Endothelial cell of umbilical vein (primary cell): ENCODE results near the gene PLPP3. TPM values are rescaled to one million over a fixed set of nuclear protein-coding genes. Genes with fewer than 3 reads are reported as not detected.

Experiments
- BruUV-seq: library from RNA; stranded (reverse); fragments of 400-500 nt; replicated peaks from 2 replicates; lab custom pipeline; 2021; lab: Mats Ljungman, UMichigan
- CTCF ChIA-PET: fragments of 300-600, 350-600 bp; sonication (Branson Sonifier 250); formaldehyde crosslinking; loops from one replicate; lab custom pipeline; 2021; ENCODE audit warnings: antibody characterized with exemption, inconsistent platforms; lab: Charles Lee
- POLR2A ChIA-PET: fragments of 300-600, 350-600 bp; sonication (Branson Sonifier 250); formaldehyde crosslinking; loops from one replicate; lab custom pipeline; 2021; ENCODE audit warnings: antibody characterized with exemption, inconsistent platforms; lab: Charles Lee
- DNase-seq: peaks from one replicate; pipeline ENCODE4 v3.0.0-alpha.2; 2011; ENCODE audit warnings: low read depth, low spot score
- FAIRE-seq: peaks from 2 replicates; lab custom pipeline; 2011; peaks lifted over from hg19 to GRCh38; lab: Jason Lieb, UNC
- H2AFZ ChIP-seq: 2 replicates; pipeline ENCODE4 v1.6.0; 2012; ENCODE audit warnings: low read depth, low read length, control low read depth, inconsistent platforms
- H3K27ac ChIP-seq: 2 replicates; pipeline ENCODE4 v1.5.1; 2011; ENCODE audit warnings: low read depth, mild to moderate bottlenecking, control low read depth, low read length, moderate library complexity; ENCODE audit not compliant: insufficient read depth
- H3K27me3 ChIP-seq, 2 experiments: 2 replicates each; pipeline versions ENCODE4 v1.6.0 to v1.6.1; 2011; ENCODE audit warnings: low read length in 2 of 2, mixed read lengths in 1 of 2; ENCODE audit not compliant: control insufficient read depth in 2 of 2, insufficient read depth in 2 of 2
- H3K36me3 ChIP-seq, 2 experiments: 2 replicates in 1 of 2; 3 replicates in 1 of 2; pipeline ENCODE4 v1.5.1; 2011; ENCODE audit warnings: low read length in 2 of 2, mild to moderate bottlenecking in 1 of 2, moderate library complexity in 1 of 2; ENCODE audit not compliant: control insufficient read depth in 2 of 2, insufficient read depth in 2 of 2; ENCODE audit errors: extremely low read depth in 1 of 2
- H3K4me1 ChIP-seq: 3 replicates; pipeline ENCODE4 v1.5.1; 2011; ENCODE audit warnings: mild to moderate bottlenecking, low read length; ENCODE audit not compliant: control insufficient read depth, insufficient read depth; ENCODE audit errors: extremely low read depth
- H3K4me2 ChIP-seq: 2 replicates; pipeline ENCODE4 v1.6.1; 2011; ENCODE audit warnings: low read length, control low read depth, mixed read lengths; ENCODE audit not compliant: insufficient read depth
- H3K4me3 ChIP-seq, 3 experiments: fragments of 200-600 bp in 1 of 3; sonication (generic), shearing (Covaris generic) in 1 of 3; replicated peaks in 1 of 3; 2 replicates each; pipeline ENCODE4 v1.5.1; 2011 to 2016; ENCODE audit warnings: control low read depth in 3 of 3, low read length in 3 of 3, mild to moderate bottlenecking in 2 of 3, inconsistent platforms in 1 of 3, low read depth in 1 of 3, moderate library complexity in 1 of 3; ENCODE audit not compliant: insufficient read depth in 1 of 3
- H3K79me2 ChIP-seq: 2 replicates; pipeline ENCODE4 v1.6.0; 2012; ENCODE audit warnings: low read length, inconsistent platforms; ENCODE audit not compliant: control insufficient read depth, insufficient read depth
- H3K9ac ChIP-seq: replicated peaks from 2 replicates; pipeline ENCODE3; 2011; ENCODE audit warnings: low read length, control low read depth; ENCODE audit not compliant: insufficient read depth; ENCODE audit errors: extremely low read depth
- H3K9me1 ChIP-seq: replicated peaks from 3 replicates; pipeline ENCODE4 v1.6.0; 2011; ENCODE audit warnings: mild to moderate bottlenecking, low read length; ENCODE audit not compliant: control insufficient read depth, insufficient read depth; ENCODE audit errors: extremely low read depth
- H3K9me3 ChIP-seq: replicated peaks from 2 replicates; pipeline ENCODE4 v1.5.1; 2012; ENCODE audit warnings: low read length, inconsistent platforms; ENCODE audit not compliant: control insufficient read depth, insufficient read depth
- H4K20me1 ChIP-seq: replicated peaks from 2 replicates; pipeline ENCODE3; 2011; ENCODE audit warnings: mild to moderate bottlenecking, low read length; ENCODE audit not compliant: control insufficient read depth, insufficient read depth; ENCODE audit errors: extremely low read depth
- EZH2 ChIP-seq: IDR thresholded peaks from 2 replicates; pipeline ENCODE4 v1.6.1; 2012; ENCODE audit warnings: borderline replicate concordance, low read depth, mild to moderate bottlenecking, moderate library complexity, low read length, inconsistent platforms; ENCODE audit not compliant: severe bottlenecking
- FOS ChIP-seq: IDR thresholded peaks from 2 replicates; pipeline ENCODE4 v1.6.1; 2011; ENCODE audit warnings: mild to moderate bottlenecking, low read length, moderate library complexity, borderline replicate concordance; ENCODE audit not compliant: insufficient read depth
- GATA2 ChIP-seq: IDR thresholded peaks from 2 replicates; pipeline ENCODE4 v1.7.0; 2011; ENCODE audit warnings: low read depth, mild to moderate bottlenecking, moderate library complexity, mixed read lengths, low read length; ENCODE audit not compliant: insufficient read length, insufficient read depth
- JUN ChIP-seq: IDR thresholded peaks from 2 replicates; pipeline ENCODE4 v1.6.1; 2011; ENCODE audit warnings: borderline replicate concordance, low read depth; ENCODE audit not compliant: insufficient read length, insufficient read depth
- MYC ChIP-seq: IDR thresholded peaks from one replicate; pipeline ENCODE4 v1.6.1; 2011; ENCODE audit warnings: mild to moderate bottlenecking, low read depth, low read length
- POLR2A ChIP-seq: IDR thresholded peaks from 2 replicates; pipeline ENCODE4 v1.6.1; 2012; ENCODE audit warnings: low read depth, mild to moderate bottlenecking, control low read depth, low read length
- POLR2AphosphoS5 ChIP-seq: IDR thresholded peaks from 2 replicates; pipeline ENCODE4 v1.6.1; 2012; ENCODE audit warnings: low read depth, mild to moderate bottlenecking, control low read depth, low read length, moderate library complexity; ENCODE audit not compliant: insufficient read depth
- dilution Hi-C: fragments of 300-500 bp; cut with MboI; formaldehyde crosslinking; loops from one replicate; pipeline ENCODE4 v1.15.0; 2019; ENCODE audit warnings: low sequenced_read_pairs; ENCODE audit not compliant: extremely low pct_ligation_motif_present
- intact Hi-C: fragments of 100-400 bp; cut with micrococcal nuclease; formaldehyde crosslinking; loops from one replicate; pipeline ENCODE4 v1.10.0; 2022
- polyA plus RNA-seq, 4 experiments: library from polyadenylated mRNA; depleted of rRNA in 3 of 4; stranded (reverse) in 3 of 4; unstranded in 1 of 4; fragments of >200 nt; gene quantifications; 2 replicates each; pipeline versions ENCODE4 v1.2.1 to v1.2.3, GENCODE V29; 2011 to 2012; ENCODE audit warnings: missing spikeins in 1 of 4
- total RNA-seq: library from RNA; stranded (reverse); gene quantifications from 2 replicates; pipeline ENCODE4 v1.2.3, GENCODE V29; 2021
- TF ChIP-seq, protein P1 (sequence below): IDR thresholded peaks from 2 replicates; pipeline ENCODE4 v1.6.1; 2011; ENCODE audit not compliant: insufficient read depth, insufficient read length
- TF ChIP-seq, protein P2 (sequence below), 2 donors: IDR thresholded peaks; 1 replicate in 1 of 2; 2 replicates in 1 of 2; pipeline ENCODE4 v1.5.1; 2011; ENCODE audit warnings: low read length in 2 of 2, mild to moderate bottlenecking in 2 of 2, moderate library complexity in 2 of 2, control low read depth in 1 of 2, inconsistent platforms in 1 of 2, low read depth in 1 of 2; ENCODE audit not compliant: insufficient read depth in 1 of 2; ENCODE audit errors: extremely low read depth in 1 of 2

The PLPP3 gene
- total and polyA plus RNA-seq, 2 donors (not counting 3 experiments of a cell fraction or from before 2014, with no cell fraction given): 11.3 to 14.1 TPM

DNA sequence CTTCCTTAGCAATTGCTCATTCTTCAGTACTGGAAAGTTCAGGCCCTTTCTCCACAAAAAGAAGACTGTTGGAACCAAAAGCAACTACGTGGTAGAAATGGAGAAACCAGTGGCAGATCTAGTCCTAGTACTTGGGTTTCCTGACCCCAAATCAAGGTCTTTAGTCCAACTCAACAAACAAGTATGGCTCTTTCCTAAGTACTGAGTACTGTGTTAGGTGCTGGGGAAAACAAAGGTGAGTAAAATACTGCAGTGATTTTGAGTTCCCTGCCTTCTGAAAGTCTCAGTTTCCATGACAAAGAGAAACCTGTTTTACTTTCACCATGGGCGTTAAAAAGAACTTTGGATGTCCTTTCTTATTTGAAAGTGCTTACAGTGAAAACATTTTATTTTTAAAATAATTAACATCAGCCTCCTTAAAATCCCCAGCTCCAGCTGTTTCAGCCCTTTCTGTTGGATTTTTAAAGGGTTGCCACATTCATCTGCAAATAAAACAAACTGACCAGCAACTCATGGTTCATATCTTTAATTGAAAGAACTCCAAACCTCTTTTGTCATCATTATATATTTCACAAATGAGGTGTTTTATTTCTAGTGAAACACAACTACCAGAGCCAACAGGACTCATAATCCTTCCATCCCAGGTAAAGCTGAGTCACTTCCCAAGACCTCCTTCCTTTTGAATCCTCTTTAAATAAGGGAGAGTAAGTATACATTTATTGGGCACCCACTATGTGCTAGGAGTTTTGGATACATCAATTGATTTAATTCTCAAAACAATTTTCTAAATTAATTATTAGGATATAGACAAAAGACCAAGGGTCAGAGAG, 35.4 kb downstream of the PLPP3 start:
- H3K4me1 ChIP-seq: no peaks in the 10 kb centered on the region
- no peak for DNase-seq
- H3K9me1 ChIP-seq: no peaks in the 10 kb centered on the region
- H3K9me3 ChIP-seq: no peaks in the 10 kb centered on the region
- no peaks in the 10 kb centered on the region for H3K27me3 ChIP-seq
- H2AFZ ChIP-seq: no peak overlapping the region
- H4K20me1 ChIP-seq: no peaks in the 10 kb centered on the region
- no peak overlapping the region for H3K27ac ChIP-seq
- no peak overlapping the region for H3K4me2 ChIP-seq
- dilution Hi-C loops (no loop called here), intact Hi-C loops (no loop called here)
- POLR2A ChIA-PET: no interaction called here
- peak; percentile 48 for FAIRE-seq
- no peaks in the 10 kb centered on the region for H3K36me3 ChIP-seq
- BruUV-seq: no TSS peak
- no peak for TF ChIP-seq FOS
- no peak for TF ChIP-seq GATA2
- no peak for TF ChIP-seq JUN
- no peak for TF ChIP-seq POLR2A
- TF ChIP-seq POLR2AphosphoS5: no peak
- TF ChIP-seq, protein P1, sequence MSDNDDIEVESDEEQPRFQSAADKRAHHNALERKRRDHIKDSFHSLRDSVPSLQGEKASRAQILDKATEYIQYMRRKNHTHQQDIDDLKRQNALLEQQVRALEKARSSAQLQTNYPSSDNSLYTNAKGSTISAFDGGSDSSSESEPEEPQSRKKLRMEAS: no peak
- no peak for TF ChIP-seq EZH2
- TF ChIP-seq, protein P2, sequence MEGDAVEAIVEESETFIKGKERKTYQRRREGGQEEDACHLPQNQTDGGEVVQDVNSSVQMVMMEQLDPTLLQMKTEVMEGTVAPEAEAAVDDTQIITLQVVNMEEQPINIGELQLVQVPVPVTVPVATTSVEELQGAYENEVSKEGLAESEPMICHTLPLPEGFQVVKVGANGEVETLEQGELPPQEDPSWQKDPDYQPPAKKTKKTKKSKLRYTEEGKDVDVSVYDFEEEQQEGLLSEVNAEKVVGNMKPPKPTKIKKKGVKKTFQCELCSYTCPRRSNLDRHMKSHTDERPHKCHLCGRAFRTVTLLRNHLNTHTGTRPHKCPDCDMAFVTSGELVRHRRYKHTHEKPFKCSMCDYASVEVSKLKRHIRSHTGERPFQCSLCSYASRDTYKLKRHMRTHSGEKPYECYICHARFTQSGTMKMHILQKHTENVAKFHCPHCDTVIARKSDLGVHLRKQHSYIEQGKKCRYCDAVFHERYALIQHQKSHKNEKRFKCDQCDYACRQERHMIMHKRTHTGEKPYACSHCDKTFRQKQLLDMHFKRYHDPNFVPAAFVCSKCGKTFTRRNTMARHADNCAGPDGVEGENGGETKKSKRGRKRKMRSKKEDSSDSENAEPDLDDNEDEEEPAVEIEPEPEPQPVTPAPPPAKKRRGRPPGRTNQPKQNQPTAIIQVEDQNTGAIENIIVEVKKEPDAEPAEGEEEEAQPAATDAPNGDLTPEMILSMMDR (IDR thresholded peaks at IDR 0.05; ENCODE audit: extremely low read depth in 1 of 2, insufficient read depth in 1 of 2, low read depth in 1 of 2, low read length in 2 of 2): no peak
- TF ChIP-seq MYC: no peak
- H3K4me3 ChIP-seq: no peak overlapping the region
- H3K9ac ChIP-seq: no peak overlapping the region
- CTCF ChIA-PET: no interaction called here
- H3K79me2 ChIP-seq: peaks cover 1% of the 10 kb centered on the region
